HG03521 (cell line): Measurements from ENCODE around the gene LPAR6.

Experiments
- ATAC-seq: cut with Tn5 transposase; IDR thresholded peaks from one replicate; pipeline ENCODE4 v1.9.1; 2021; ENCODE audit warnings: mild to moderate bottlenecking, moderate library complexity; ENCODE audit not compliant: unreplicated experiment

The LPAR6 gene

GRCh38 chr13:48377857-48378256 is 35.1 kb downstream of the LPAR6 start:
- ATAC-seq: no peak

GRCh38 chr13:48370815-48371214 is 42.1 kb downstream of the LPAR6 start:
- ATAC-seq: no peak

GRCh38 chr13:48369988-48370387 is 42.9 kb downstream of the LPAR6 start:
- no peak for ATAC-seq
